ENCODE data around the gene ADGRE2. TPM values are rescaled to one million over a fixed set of nuclear protein-coding genes. Genes with fewer than 3 reads are reported as not detected.

ADGRE2 gene
- total RNA-seq, 1 donor from 2014 or later, result not detected

- H3K27me3 Mint-ChIP-seq (ENCODE audit: low read depth), result peaks cover 48% of the 10 kb centered on the region
- H3K27ac Mint-ChIP-seq (ENCODE audit: unreplicated experiment), result no peak overlapping the region
- H3K4me3 Mint-ChIP-seq, result no peak overlapping the region
- H3K9me3 Mint-ChIP-seq, result no peaks in the 10 kb centered on the region
- DNase-seq (ENCODE audit: low read depth, low spot score), result no peak
- TF ChIP-seq, protein P1, sequence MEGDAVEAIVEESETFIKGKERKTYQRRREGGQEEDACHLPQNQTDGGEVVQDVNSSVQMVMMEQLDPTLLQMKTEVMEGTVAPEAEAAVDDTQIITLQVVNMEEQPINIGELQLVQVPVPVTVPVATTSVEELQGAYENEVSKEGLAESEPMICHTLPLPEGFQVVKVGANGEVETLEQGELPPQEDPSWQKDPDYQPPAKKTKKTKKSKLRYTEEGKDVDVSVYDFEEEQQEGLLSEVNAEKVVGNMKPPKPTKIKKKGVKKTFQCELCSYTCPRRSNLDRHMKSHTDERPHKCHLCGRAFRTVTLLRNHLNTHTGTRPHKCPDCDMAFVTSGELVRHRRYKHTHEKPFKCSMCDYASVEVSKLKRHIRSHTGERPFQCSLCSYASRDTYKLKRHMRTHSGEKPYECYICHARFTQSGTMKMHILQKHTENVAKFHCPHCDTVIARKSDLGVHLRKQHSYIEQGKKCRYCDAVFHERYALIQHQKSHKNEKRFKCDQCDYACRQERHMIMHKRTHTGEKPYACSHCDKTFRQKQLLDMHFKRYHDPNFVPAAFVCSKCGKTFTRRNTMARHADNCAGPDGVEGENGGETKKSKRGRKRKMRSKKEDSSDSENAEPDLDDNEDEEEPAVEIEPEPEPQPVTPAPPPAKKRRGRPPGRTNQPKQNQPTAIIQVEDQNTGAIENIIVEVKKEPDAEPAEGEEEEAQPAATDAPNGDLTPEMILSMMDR (conservative IDR thresholded peaks at IDR 0.05), result no peak
- H3K4me1 Mint-ChIP-seq, result no peaks in the 10 kb centered on the region
- no peaks in the 10 kb centered on the region for H3K36me3 Mint-ChIP-seq (ENCODE audit: low read depth)
Measured at GRCh38 chr19:14761607-14762006, 16.8 kb downstream of the ADGRE2 start.

GRCh38 chr19:14758816-14759215 lies 19.5 kb downstream of the ADGRE2 start:
- Mint-ChIP-seq H3K4me3 (no peak overlapping the region), H3K36me3 (ENCODE audit: low read depth) (no peaks in the 10 kb centered on the region), H3K27ac (ENCODE audit: unreplicated experiment) (no peak overlapping the region), H3K4me1 (no peaks in the 10 kb centered on the region), H3K9me3 (no peaks in the 10 kb centered on the region), H3K27me3 (ENCODE audit: low read depth) (peaks cover 53% of the 10 kb centered on the region)
- DNase-seq (ENCODE audit: low read depth, low spot score), result no peak
- TF ChIP-seq, protein P1 (conservative IDR thresholded peaks at IDR 0.05), result no peak

- no peaks in the 10 kb centered on the region for H3K36me3 Mint-ChIP-seq (ENCODE audit: low read depth)
- TF ChIP-seq, protein P1 (conservative IDR thresholded peaks at IDR 0.05), result no peak
Measured at GRCh38 chr19:14748601-14749000, 29.8 kb downstream of the ADGRE2 start.

GRCh38 chr19:14746886-14747285 lies 31.5 kb downstream of the ADGRE2 start:
- Mint-ChIP-seq H3K27ac (ENCODE audit: unreplicated experiment) (no peak overlapping the region), H3K9me3 (peaks cover 2% of the 10 kb centered on the region), H3K4me1 (no peaks in the 10 kb centered on the region), H3K36me3 (ENCODE audit: low read depth) (no peaks in the 10 kb centered on the region), H3K4me3 (no peak overlapping the region), H3K27me3 (ENCODE audit: low read depth) (peaks cover 5% of the 10 kb centered on the region)
- DNase-seq (ENCODE audit: low read depth, low spot score), result no peak
- TF ChIP-seq, protein P1 (conservative IDR thresholded peaks at IDR 0.05), result no peak

More at GRCh38 chr19:14748601-14749000, 29.8 kb downstream of the ADGRE2 start:
- no peak for DNase-seq (ENCODE audit: low read depth, low spot score)
- no peak overlapping the region for H3K27ac Mint-ChIP-seq (ENCODE audit: unreplicated experiment)
- H3K4me1 Mint-ChIP-seq, result no peaks in the 10 kb centered on the region
- H3K27me3 Mint-ChIP-seq (ENCODE audit: low read depth), result peaks cover 5% of the 10 kb centered on the region
- H3K9me3 Mint-ChIP-seq, result no peaks in the 10 kb centered on the region
- H3K4me3 Mint-ChIP-seq, result no peak overlapping the region

DNA sequence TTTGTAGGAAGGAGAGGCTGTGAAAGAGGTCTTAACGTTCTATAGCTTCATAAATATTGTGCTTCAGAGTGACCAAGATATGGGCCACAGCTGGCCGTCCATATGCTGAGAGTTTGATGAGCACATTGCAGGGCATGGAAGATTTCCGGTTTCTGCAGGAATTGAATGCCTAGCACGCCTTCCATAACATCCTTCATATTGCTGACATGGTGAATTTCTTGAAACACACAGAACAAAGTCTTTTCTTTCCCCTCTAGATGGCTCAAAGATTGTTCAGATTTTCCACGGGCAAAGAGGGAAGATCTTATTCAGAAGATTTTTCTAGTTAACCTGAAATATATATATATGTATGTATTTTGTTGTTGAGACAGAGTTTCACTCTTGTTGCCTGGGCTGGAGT lies 42.4 kb downstream of the ADGRE2 start:
- Mint-ChIP-seq H3K9me3 (peaks cover 6% of the 10 kb centered on the region), H3K36me3 (ENCODE audit: low read depth) (no peaks in the 10 kb centered on the region)
- DNase-seq (ENCODE audit: low read depth, low spot score), result no peak

More for the DNA sequence above, 42.4 kb downstream of the ADGRE2 start:
- Mint-ChIP-seq H3K27ac (ENCODE audit: unreplicated experiment) (no peak overlapping the region), H3K4me1 (no peaks in the 10 kb centered on the region), H3K27me3 (ENCODE audit: low read depth) (peaks cover 36% of the 10 kb centered on the region), H3K4me3 (no peak overlapping the region)
- TF ChIP-seq, protein P1 (conservative IDR thresholded peaks at IDR 0.05), result no peak

All from neural crest cell (in vitro differentiated cells).